PC-9 (cell line): ENCODE results near the gene RPE. TPM values are rescaled to one million over a fixed set of nuclear protein-coding genes. Genes with fewer than 3 reads are reported as not detected.

ENCODE experiments used
- BruUV-seq: library from RNA; stranded (reverse); fragments of 400-500 nt; replicated peaks from 2 replicates; lab custom pipeline; 2021; lab: Mats Ljungman, UMichigan
- CTCF ChIA-PET: fragments of 300-600 bp; sonication (Branson Sonifier 250); formaldehyde crosslinking; loops from one replicate; lab custom pipeline; 2022; ENCODE audit warnings: antibody characterized with exemption; lab: Charles Lee
- POLR2A ChIA-PET: fragments of 300-600 bp; sonication (Branson Sonifier 250); formaldehyde crosslinking; loops from one replicate; lab custom pipeline; 2022; ENCODE audit warnings: antibody characterized with exemption; ENCODE audit not compliant: unreplicated experiment; lab: Charles Lee
- DNase-seq, 2 experiments: peaks; one replicate each; pipeline versions ENCODE4 v3.0.0 to v3.0.0-alpha.2; 2015 to 2022; ENCODE audit warnings: mixed read lengths in 1 of 2
- H2AFZ ChIP-seq: fragments of 200-600 bp; sonication (generic); 2 replicates; pipeline ENCODE4 v1.8.1; 2017; ENCODE audit warnings: antibody characterized with exemption
- H3F3A ChIP-seq: fragments of 200-600 bp; sonication (generic); 2 replicates; pipeline ENCODE4 v1.8.1; 2017; ENCODE audit warnings: antibody characterized with exemption, mild to moderate bottlenecking, low read depth; ENCODE audit not compliant: insufficient read depth
- H3K27ac ChIP-seq: fragments of 200-600 bp; sonication (generic); 2 replicates; pipeline ENCODE4 v1.6.1; 2016; ENCODE audit warnings: mixed run types
- H3K27me3 ChIP-seq: fragments of 200-600 bp; sonication (generic); 2 replicates; pipeline ENCODE4 v1.6.1; 2016; ENCODE audit warnings: low read depth, mixed run types; ENCODE audit not compliant: insufficient read depth
- H3K36me3 ChIP-seq: fragments of 200-600 bp; sonication (generic); 2 replicates; pipeline ENCODE4 v1.6.1; 2016; ENCODE audit warnings: low read depth, mixed run types
- H3K4me1 ChIP-seq: fragments of 200-600 bp; sonication (generic); replicated peaks from 2 replicates; pipeline ENCODE4 v1.6.1; 2016; ENCODE audit warnings: mixed run types; ENCODE audit not compliant: insufficient read depth
- H3K4me2 ChIP-seq: fragments of 200-600 bp; sonication (generic); 2 replicates; pipeline ENCODE4 v1.6.1; 2017; ENCODE audit warnings: mixed run types
- H3K4me3 ChIP-seq: fragments of 200-600 bp; sonication (generic); 2 replicates; pipeline ENCODE4 v1.6.1; 2016; ENCODE audit warnings: mixed run types
- H3K79me2 ChIP-seq: fragments of 200-600 bp; sonication (generic); 2 replicates; pipeline ENCODE4 v1.6.1; 2017; ENCODE audit warnings: low read depth, mixed run types
- H3K9me2 ChIP-seq: fragments of 200-600 bp; sonication (generic); 2 replicates; pipeline ENCODE4 v1.8.1; 2017; ENCODE audit warnings: mild to moderate bottlenecking; ENCODE audit not compliant: insufficient read depth
- H3K9me3 ChIP-seq: fragments of 200-600 bp; sonication (generic); 2 replicates; pipeline ENCODE4 v1.8.1; 2016; ENCODE audit warnings: low read depth; ENCODE audit not compliant: insufficient read depth
- H4K20me1 ChIP-seq: fragments of 200-600 bp; sonication (generic); 2 replicates; pipeline ENCODE4 v1.8.1; 2017; ENCODE audit not compliant: insufficient read depth
- CTCF ChIP-seq: fragments of 200-600 bp; sonication (generic); conservative IDR thresholded peaks from 2 replicates; pipeline ENCODE4 v1.6.1; 2017; ENCODE audit warnings: mixed run types, antibody characterized with exemption, mild to moderate bottlenecking, moderate library complexity
- EZH2 ChIP-seq: fragments of 200-600 bp; sonication (generic); IDR thresholded peaks from 2 replicates; pipeline ENCODE4 v1.8.0; 2017; ENCODE audit warnings: antibody characterized with exemption, low read depth
- intact Hi-C: fragments of 100-400 bp; cut with micrococcal nuclease; formaldehyde crosslinking; loops from one replicate; pipeline ENCODE4 v1.10.0; 2022; ENCODE audit not compliant: unreplicated experiment
- total RNA-seq: library from RNA; stranded (reverse); gene quantifications from 2 replicates; pipeline ENCODE4 v1.2.3, GENCODE V29; 2021

RPE gene
- total RNA-seq, 1 experiment from 2014 or later: 58.4 TPM

- H3K79me2 ChIP-seq: peaks cover 71% of the 10 kb centered on the region
- H3K9me2 ChIP-seq: no peaks in the 10 kb centered on the region
- H3K9me3 ChIP-seq: no peaks in the 10 kb centered on the region
- H3F3A ChIP-seq: no peaks in the 10 kb centered on the region
- H4K20me1 ChIP-seq: peaks cover 29% of the 10 kb centered on the region
- no peak for DNase-seq
- no peaks in the 10 kb centered on the region for H3K4me1 ChIP-seq
- intact Hi-C loops: no loop called here
- ChIA-PET POLR2A (no interaction called here), CTCF (no interaction called here)
- no TSS peak for BruUV-seq
- TF ChIP-seq CTCF (no peak), EZH2 (no peak)
- no peak overlapping the region for H3K27ac ChIP-seq
- no peak overlapping the region for H3K4me2 ChIP-seq
- 0 out of 2 replicates have a peak, but pooled peaks cover 10% of the 10 kb centered on the region for H3K36me3 ChIP-seq
- no peak overlapping the region for H3K4me3 ChIP-seq
- no peak overlapping the region for H2AFZ ChIP-seq
- H3K27me3 ChIP-seq: no peaks in the 10 kb centered on the region
Observed at GRCh38 chr2:210009896-210010295, 7.5 kb downstream of the RPE start.

GRCh38 chr2:210020138-210020537 lies 17.7 kb downstream of the RPE start:
- ChIA-PET CTCF (no interaction called here), POLR2A (no interaction called here)
- H3K4me3 ChIP-seq: no peak overlapping the region
- no TSS peak for BruUV-seq
- H3K4me1 ChIP-seq: no peaks in the 10 kb centered on the region
- DNase-seq: no peak
- H3K4me2 ChIP-seq: no peak overlapping the region
- no peak overlapping the region for H2AFZ ChIP-seq
- no peaks in the 10 kb centered on the region; the same call in 1 of the 2 replicates for H4K20me1 ChIP-seq
- no peaks in the 10 kb centered on the region for H3K27me3 ChIP-seq
- H3K9me3 ChIP-seq: no peaks in the 10 kb centered on the region
- no peak overlapping the region for H3K27ac ChIP-seq
- intact Hi-C loops: no loop called here
- TF ChIP-seq CTCF (no peak), EZH2 (no peak)
- H3K36me3 ChIP-seq: 0 out of 2 replicates have a peak, but pooled peaks cover 5% of the 10 kb centered on the region
- no peaks in the 10 kb centered on the region for H3K79me2 ChIP-seq
- H3F3A ChIP-seq: no peaks in the 10 kb centered on the region; the same call in 1 of the 2 replicates
- no peaks in the 10 kb centered on the region for H3K9me2 ChIP-seq

- Histone ChIP-seq H3K4me2 (no peak overlapping the region), H3K4me1 (no peaks in the 10 kb centered on the region), H3K36me3 (0 out of 2 replicates have a peak, but pooled peaks cover 5% of the 10 kb centered on the region), H2AFZ (no peak overlapping the region), H3K79me2 (no peaks in the 10 kb centered on the region), H3K4me3 (no peak overlapping the region), H3F3A (no peaks in the 10 kb centered on the region; the same call in 1 of the 2 replicates), H3K9me3 (no peaks in the 10 kb centered on the region), H3K27me3 (no peaks in the 10 kb centered on the region), H3K9me2 (no peaks in the 10 kb centered on the region), H4K20me1 (no peaks in the 10 kb centered on the region; the same call in 1 of the 2 replicates), H3K27ac (no peak overlapping the region)
- ChIA-PET CTCF (no interaction called here), POLR2A (no interaction called here)
- no peak for DNase-seq
- BruUV-seq: no TSS peak
- TF ChIP-seq EZH2 (no peak), CTCF (no peak)
- intact Hi-C loops: no loop called here
Observed at GRCh38 chr2:210022824-210023223, 20.4 kb downstream of the RPE start.
